ENCODE results near the gene CADM1.

- TF ChIP-seq CTCF (IDR thresholded peaks at IDR 0.05; ENCODE audit: borderline replicate concordance, extremely low read depth, low read length, poor library complexity, severe bottlenecking) (no peak), EZH2 (IDR thresholded peaks at IDR 0.05; ENCODE audit: borderline replicate concordance, low read depth, low read length, severe bottlenecking) (no peak)
These were observed 246.9 kb downstream of the CADM1 start for GRCh38 chr11:115257270-115257669.

Data from DND-41 (cell line).